MCF 10A (cell line): Measurements from ENCODE around the gene FRMD3. TPM values are rescaled to one million over a fixed set of nuclear protein-coding genes. Genes with fewer than 3 reads are reported as not detected.

Experiments used
- BruUV-seq: library from RNA; stranded (reverse); fragments of 400-500 nt; replicated peaks from 2 replicates; lab custom pipeline; 2021; lab: Mats Ljungman, UMichigan
- CTCF ChIA-PET: fragments of 300-600 bp; sonication (Branson Sonifier 250); formaldehyde crosslinking; extraction: SDS; loops from one replicate; lab custom pipeline; 2021; ENCODE audit warnings: antibody characterized with exemption, inconsistent platforms; lab: Yijun Ruan, JAX
- POLR2A ChIA-PET: fragments of 300-600, 350-650 bp; sonication (Branson Sonifier 250); formaldehyde crosslinking; extraction: SDS; loops from one replicate; lab custom pipeline; 2020; ENCODE audit warnings: antibody characterized with exemption, inconsistent platforms; lab: Yijun Ruan, JAX
- DNase-seq: peaks from one replicate; pipeline ENCODE4 v3.0.0-alpha.2; 2018; ENCODE audit not compliant: unreplicated experiment
- H3K27ac Mint-ChIP-seq: one replicate; pipeline ENCODE4 v1.8.0; 2022; ENCODE audit warnings: mild to moderate bottlenecking, low read depth, mixed read lengths; ENCODE audit not compliant: unreplicated experiment
- H3K27me3 Mint-ChIP-seq: one replicate; pipeline ENCODE4 v1.8.0; 2022; ENCODE audit warnings: mixed read lengths; ENCODE audit not compliant: insufficient read depth, unreplicated experiment
- H3K36me3 Mint-ChIP-seq: one replicate; pipeline ENCODE4 v1.8.0; 2022; ENCODE audit warnings: mild to moderate bottlenecking, moderate library complexity, mixed read lengths; ENCODE audit not compliant: insufficient read depth, unreplicated experiment
- H3K4me1 Mint-ChIP-seq: one replicate; pipeline ENCODE4 v1.8.0; 2022; ENCODE audit warnings: mixed read lengths; ENCODE audit not compliant: insufficient read depth, unreplicated experiment
- H3K4me3 Mint-ChIP-seq: one replicate; pipeline ENCODE4 v1.8.0; 2022; ENCODE audit warnings: mild to moderate bottlenecking, moderate library complexity, mixed read lengths; ENCODE audit not compliant: unreplicated experiment
- H3K9me3 Mint-ChIP-seq: one replicate; pipeline ENCODE4 v1.8.0; 2022; ENCODE audit warnings: mixed read lengths; ENCODE audit not compliant: unreplicated experiment
- CTCF ChIP-seq: fragments of 200-600 bp; IDR thresholded peaks from one replicate; pipeline ENCODE4 v1.8.0; 2022; ENCODE audit warnings: antibody characterized with exemption, mild to moderate bottlenecking; ENCODE audit not compliant: unreplicated experiment
- intact Hi-C: fragments of 100-400 bp; cut with micrococcal nuclease; formaldehyde crosslinking; loops from 2 replicates; pipeline ENCODE4 v1.14.1; 2022
- total RNA-seq: library from RNA; stranded (reverse); gene quantifications from 2 replicates; pipeline ENCODE4 v1.2.3, GENCODE V29; 2022

The FRMD3 gene
- total RNA-seq, 1 experiment from 2014 or later: 0.28 TPM

- CTCF ChIA-PET: no interaction called here
- TF ChIP-seq CTCF: no peak
- POLR2A ChIA-PET: no interaction called here
- intact Hi-C loops: no loop called here
- Mint-ChIP-seq H3K27ac (no peak overlapping the region), H3K27me3 (no peaks in the 10 kb centered on the region), H3K4me3 (no peak overlapping the region), H3K4me1 (peaks cover 13% of the 10 kb centered on the region), H3K9me3 (no peaks in the 10 kb centered on the region), H3K36me3 (no peaks in the 10 kb centered on the region)
- peak; percentile 68 for DNase-seq
- BruUV-seq: no TSS peak
Observed at GRCh38 chr9:83472221-83472665, 66.0 kb downstream of the FRMD3 start.

- BruUV-seq: no TSS peak
- peaks cover 13% of the 10 kb centered on the region for H3K4me1 Mint-ChIP-seq
- H3K4me3 Mint-ChIP-seq: no peak overlapping the region
- ChIA-PET POLR2A (no interaction called here), CTCF (no interaction called here)
- no peak overlapping the region for H3K27ac Mint-ChIP-seq
- H3K27me3 Mint-ChIP-seq: no peaks in the 10 kb centered on the region
- intact Hi-C loops: no loop called here
- no peak for DNase-seq
- H3K36me3 Mint-ChIP-seq: no peaks in the 10 kb centered on the region
- no peaks in the 10 kb centered on the region for H3K9me3 Mint-ChIP-seq
- no peak for TF ChIP-seq CTCF
Observed at GRCh38 chr9:83471241-83471640, 67.0 kb downstream of the FRMD3 start.

- TF ChIP-seq CTCF: no peak
- Mint-ChIP-seq H3K4me1 (peaks cover 13% of the 10 kb centered on the region), H3K27me3 (no peaks in the 10 kb centered on the region), H3K36me3 (no peaks in the 10 kb centered on the region), H3K4me3 (no peak overlapping the region), H3K27ac (no peak overlapping the region), H3K9me3 (no peaks in the 10 kb centered on the region)
- ChIA-PET POLR2A (no interaction called here), CTCF (interaction anchor here (0.6 kb wide), 1 partner anchor 1956 kb away, joined by 3 read pairs; no protein-coding TSS in a partner anchor)
- intact Hi-C loops: no loop called here
- no peak for DNase-seq
- BruUV-seq: no TSS peak
Observed at GRCh38 chr9:83469722-83470121, 68.5 kb downstream of the FRMD3 start.

- Mint-ChIP-seq H3K4me1 (peaks cover 13% of the 10 kb centered on the region), H3K9me3 (no peaks in the 10 kb centered on the region), H3K27me3 (no peaks in the 10 kb centered on the region), H3K27ac (no peak overlapping the region), H3K36me3 (no peaks in the 10 kb centered on the region), H3K4me3 (no peak overlapping the region)
- TF ChIP-seq CTCF: no peak
- ChIA-PET CTCF (no interaction called here), POLR2A (no interaction called here)
- intact Hi-C loops: no loop called here
- no TSS peak for BruUV-seq
- DNase-seq: no peak
Observed at GRCh38 chr9:83468821-83469220, 69.4 kb downstream of the FRMD3 start.
